BJ (cell line): ENCODE results near the gene CHP1. TPM values are rescaled to one million over a fixed set of nuclear protein-coding genes. Genes with fewer than 3 reads are reported as not detected.

Experiments used
- CTCF ChIA-PET: fragments of 350-600 bp; formaldehyde crosslinking; extraction: SDS; loops from one replicate; lab custom pipeline; 2021; ENCODE audit warnings: antibody characterized with exemption, inconsistent platforms; lab: Yijun Ruan, JAX
- POLR2A ChIA-PET: fragments of 300-600 bp; sonication (Branson Sonifier 250); formaldehyde crosslinking; extraction: SDS; loops from one replicate; lab custom pipeline; 2021; ENCODE audit warnings: antibody characterized with exemption; lab: Charles Lee
- DNase-seq: peaks from one replicate; pipeline ENCODE4 v3.0.0-alpha.2; 2011; ENCODE audit warnings: low read depth
- H3K27me3 ChIP-seq: 2 replicates; pipeline ENCODE4 v1.6.0; 2011; ENCODE audit warnings: low read length; ENCODE audit not compliant: control insufficient read depth, insufficient read depth
- H3K36me3 ChIP-seq: 2 replicates; pipeline ENCODE4 v1.5.1; 2011; ENCODE audit warnings: low read length; ENCODE audit not compliant: control insufficient read depth, insufficient read depth
- H3K4me3 ChIP-seq: 2 replicates; pipeline ENCODE4 v1.5.1; 2011; ENCODE audit warnings: low read depth, mild to moderate bottlenecking, control low read depth, low read length
- polyA plus RNA-seq: library from polyadenylated mRNA; depleted of rRNA; stranded (reverse); fragments of >200 nt; gene quantifications from 2 replicates; pipeline ENCODE4 v1.2.3, GENCODE V29; 2011
- TF ChIP-seq, protein P1 (sequence below): IDR thresholded peaks from 2 replicates; pipeline ENCODE4 v1.5.1; 2011; ENCODE audit warnings: low read depth, mild to moderate bottlenecking, control low read depth, inconsistent platforms, low read length, moderate library complexity; ENCODE audit not compliant: insufficient read depth

Gene CHP1
- polyA plus RNA-seq, 1 experiment = 59.9 TPM

DNA sequence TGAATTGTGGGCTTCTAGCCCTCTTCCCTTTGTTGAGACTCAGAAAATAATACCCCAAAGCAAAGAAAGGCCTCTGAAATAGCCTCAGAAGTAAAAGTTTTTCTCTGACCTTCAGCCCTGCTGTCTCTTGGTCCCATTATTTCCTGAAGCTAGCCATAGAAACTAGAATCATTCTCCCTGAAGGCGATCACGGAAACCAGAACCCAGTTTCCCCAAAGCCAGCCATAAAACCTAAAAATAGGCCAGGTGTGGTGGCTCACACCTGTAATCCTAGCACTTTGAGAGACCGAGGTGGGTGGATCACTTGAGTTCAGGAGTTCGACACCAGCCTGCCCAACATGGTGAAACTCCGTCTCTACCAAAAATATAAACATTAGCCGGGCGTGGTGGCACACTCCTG, 27.7 kb upstream of the CHP1 start:
- no peak overlapping the region for H3K4me3 ChIP-seq
- no peak for DNase-seq
- H3K36me3 ChIP-seq = no peaks in the 10 kb centered on the region
- CTCF ChIA-PET = interaction anchor here (1.5 to 1.7 kb wide), 2 partner anchors 18 to 298 kb away, joined by 7 read pairs; no protein-coding TSS in a partner anchor
- TF ChIP-seq, protein P1, sequence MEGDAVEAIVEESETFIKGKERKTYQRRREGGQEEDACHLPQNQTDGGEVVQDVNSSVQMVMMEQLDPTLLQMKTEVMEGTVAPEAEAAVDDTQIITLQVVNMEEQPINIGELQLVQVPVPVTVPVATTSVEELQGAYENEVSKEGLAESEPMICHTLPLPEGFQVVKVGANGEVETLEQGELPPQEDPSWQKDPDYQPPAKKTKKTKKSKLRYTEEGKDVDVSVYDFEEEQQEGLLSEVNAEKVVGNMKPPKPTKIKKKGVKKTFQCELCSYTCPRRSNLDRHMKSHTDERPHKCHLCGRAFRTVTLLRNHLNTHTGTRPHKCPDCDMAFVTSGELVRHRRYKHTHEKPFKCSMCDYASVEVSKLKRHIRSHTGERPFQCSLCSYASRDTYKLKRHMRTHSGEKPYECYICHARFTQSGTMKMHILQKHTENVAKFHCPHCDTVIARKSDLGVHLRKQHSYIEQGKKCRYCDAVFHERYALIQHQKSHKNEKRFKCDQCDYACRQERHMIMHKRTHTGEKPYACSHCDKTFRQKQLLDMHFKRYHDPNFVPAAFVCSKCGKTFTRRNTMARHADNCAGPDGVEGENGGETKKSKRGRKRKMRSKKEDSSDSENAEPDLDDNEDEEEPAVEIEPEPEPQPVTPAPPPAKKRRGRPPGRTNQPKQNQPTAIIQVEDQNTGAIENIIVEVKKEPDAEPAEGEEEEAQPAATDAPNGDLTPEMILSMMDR = no peak
- POLR2A ChIA-PET = no interaction called here
- H3K27me3 ChIP-seq = no peaks in the 10 kb centered on the region

DNA sequence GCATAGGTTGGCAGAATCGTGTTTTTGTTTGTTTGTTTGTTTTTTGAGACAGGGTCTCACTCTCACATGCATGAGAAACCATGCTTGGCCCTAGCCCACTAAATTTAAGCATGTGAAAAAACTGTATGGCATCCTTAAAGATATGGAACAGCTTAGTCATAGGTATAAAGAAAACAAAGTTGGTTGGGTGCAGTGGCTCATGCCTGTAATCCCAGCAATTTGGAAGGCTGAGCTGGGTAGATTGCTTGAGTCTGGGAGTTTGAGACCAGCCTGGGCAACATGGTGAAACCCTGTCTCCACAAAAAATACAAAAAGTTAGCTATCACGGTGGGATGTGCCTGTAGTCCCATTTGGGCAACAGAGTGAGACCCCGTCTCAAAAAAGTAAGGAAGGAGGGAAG, 25.8 kb upstream of the CHP1 start:
- H3K36me3 ChIP-seq = no peaks in the 10 kb centered on the region
- DNase-seq = no peak
- POLR2A ChIA-PET = no interaction called here
- TF ChIP-seq, protein P1 = no peak
- no peaks in the 10 kb centered on the region; the same call in 1 of the 2 replicates for H3K27me3 ChIP-seq
- CTCF ChIA-PET = interaction anchor here (0.9 kb wide), 1 partner anchor 25 kb away, joined by 3 read pairs; no protein-coding TSS in a partner anchor
- H3K4me3 ChIP-seq = no peak overlapping the region

DNA sequence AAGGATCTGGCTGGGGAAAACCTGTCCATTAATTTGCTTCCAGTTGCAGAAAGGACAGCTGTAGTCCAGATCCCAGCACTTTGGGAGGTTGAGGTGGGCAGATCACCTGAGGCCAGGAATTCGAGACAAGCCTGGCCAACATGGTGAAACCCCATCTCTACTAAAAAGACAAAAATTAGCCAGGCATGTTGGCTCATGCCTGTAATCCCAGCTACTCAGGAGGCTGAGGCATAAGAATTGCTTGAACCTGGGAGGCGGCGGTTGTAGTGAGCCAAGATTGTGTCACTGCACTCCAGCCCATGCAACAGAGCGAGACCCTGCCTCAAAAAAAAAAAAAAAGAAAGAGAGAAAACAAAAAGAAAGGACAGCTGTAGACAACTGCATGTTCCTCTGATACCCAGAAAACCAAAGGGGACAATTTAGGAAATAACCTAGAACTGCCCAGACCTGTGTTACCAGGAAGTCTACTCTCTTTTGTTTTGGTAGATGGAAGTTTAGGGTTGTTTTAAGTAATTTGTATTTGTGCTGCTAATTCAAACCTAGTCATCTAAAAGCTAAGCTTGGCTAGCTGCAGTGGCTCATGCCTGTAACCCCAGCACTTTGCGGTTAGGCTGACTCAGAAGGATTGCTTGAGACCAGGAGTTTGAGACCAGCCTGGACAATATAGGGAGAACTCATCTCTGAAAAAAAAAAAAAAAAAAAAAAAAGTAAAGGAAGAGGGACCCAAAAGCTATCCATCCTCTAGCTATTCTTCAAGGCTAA, 23.2 kb upstream of the CHP1 start:
- CTCF ChIA-PET = interaction anchor here (0.8 to 1.0 kb wide), 3 partner anchors 10 to 23 kb away, joined by 3 to 4 read pairs (median 4); partner anchors contain the start of genes CHP1 and EXD1
- Histone ChIP-seq H3K36me3 (no peaks in the 10 kb centered on the region), H3K27me3 (no peaks in the 10 kb centered on the region; the same call in 1 of the 2 replicates), H3K4me3 (no peak overlapping the region)
- no peak for DNase-seq
- POLR2A ChIA-PET = no interaction called here
- TF ChIP-seq, protein P1 = no peak

- TF ChIP-seq, protein P1 = no peak
- no peak for DNase-seq
- Histone ChIP-seq H3K36me3 (no peaks in the 10 kb centered on the region), H3K4me3 (no peak overlapping the region), H3K27me3 (peaks cover 7% of the 10 kb centered on the region)
- ChIA-PET POLR2A (no interaction called here), CTCF (interaction anchor here (0.9 kb wide), 1 partner anchor 20 kb away, joined by 3 read pairs; no protein-coding TSS in a partner anchor)
Measured at GRCh38 chr15:41215708-41216107, 15.4 kb upstream of the CHP1 start.

- no peaks in the 10 kb centered on the region for H3K36me3 ChIP-seq
- peaks cover 7% of the 10 kb centered on the region for H3K27me3 ChIP-seq
- POLR2A ChIA-PET = no interaction called here
- no peak overlapping the region for H3K4me3 ChIP-seq
- CTCF ChIA-PET = interaction anchor here (1.0 to 1.3 kb wide), 3 partner anchors 10 to 12 kb away, joined by 4 to 5 read pairs (median 4); partner anchors contain the start of gene CHP1
- TF ChIP-seq, protein P1 = no peak
- DNase-seq = no peak
Measured at GRCh38 chr15:41218851-41219250, 12.2 kb upstream of the CHP1 start.
